ENCODE measurements around the gene CRYZ. TPM values are rescaled to one million over a fixed set of nuclear protein-coding genes. Genes with fewer than 3 reads are reported as not detected.
A peak's percentile ranks its signal among the peaks of the same experiment; 100 is the strongest.
"Not testable (repeated sequence)": the region's sequence is repeated elsewhere in the genome, so short reads cannot be mapped to it uniquely, and the experiment has no call there.

The CRYZ gene
- total RNA-seq, 3 donors from 2014 or later (not counting 1 experiment from before 2014, with no cell fraction given): 15.2 to 24.1 (median 22.0) TPM

DNA sequence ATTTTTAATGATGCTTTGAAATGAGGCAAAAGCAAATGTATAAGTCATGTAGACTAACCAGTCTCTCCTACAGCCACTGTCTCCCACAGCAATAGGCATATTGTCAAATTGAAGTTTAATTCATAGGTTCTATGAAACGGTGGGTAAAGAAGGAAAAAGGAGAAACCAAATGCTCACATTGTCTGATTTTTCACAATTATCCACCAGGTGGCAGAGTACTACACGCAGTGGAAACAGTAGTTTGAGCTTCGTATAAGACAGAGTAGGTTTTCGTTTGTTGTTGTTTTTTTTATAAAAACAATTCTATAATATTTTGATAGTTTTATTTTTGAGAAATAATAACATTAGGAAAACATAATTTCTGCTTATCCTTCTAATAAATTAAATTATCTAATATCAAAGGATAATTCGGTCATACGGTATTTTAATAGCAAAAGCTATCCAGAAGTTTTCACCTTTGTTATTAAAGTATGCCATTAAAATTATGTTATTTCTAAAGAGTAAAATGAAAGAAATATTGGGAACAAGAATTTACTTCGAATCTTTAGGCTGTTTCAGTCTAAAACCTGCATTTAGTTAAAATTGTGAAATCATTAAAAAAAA is 39.2 kb upstream of the CRYZ start:
- H3K4me3 ChIP-seq (ENCODE audit: low read length): no peak overlapping the region
- intact Hi-C loops (cut with micrococcal nuclease): no loop called here
- H3K27me3 ChIP-seq (ENCODE audit: control insufficient read depth, insufficient read depth, low read length): no peaks in the 10 kb centered on the region
- Mint-ChIP-seq H3K4me1 (no peaks in the 10 kb centered on the region), H3K27me3 (ENCODE audit: low read depth in 2 of 2) (peaks cover 4 to 6% of the 10 kb centered on the region in 2 donors), H3K27ac (no peak overlapping the region), H3K36me3 (no peaks in the 10 kb centered on the region), H3K4me3 (no peak overlapping the region), H3K9me3 (no peaks in the 10 kb centered on the region)
- DNase-seq (peak in 1 of 2 donors; percentile 49), ATAC-seq (peak in 2 of 3 donors; percentile 54 to 63)
- H3K36me3 ChIP-seq (ENCODE audit: control insufficient read depth, insufficient read depth, low read length): no peaks in the 10 kb centered on the region
- H3K27ac ChIP-seq (ENCODE audit: low read length): no peak overlapping the region
- 0% methylated on average over 1 of the region's 7 CpGs for WGBS (ENCODE audit: insufficient coverage)
- H3K9me3 ChIP-seq (ENCODE audit: control insufficient read depth, insufficient read depth, low read length): no peaks in the 10 kb centered on the region
- H3K4me1 ChIP-seq (ENCODE audit: control insufficient read depth, insufficient read depth, low read length): no peaks in the 10 kb centered on the region
- TF ChIP-seq, protein P1, sequence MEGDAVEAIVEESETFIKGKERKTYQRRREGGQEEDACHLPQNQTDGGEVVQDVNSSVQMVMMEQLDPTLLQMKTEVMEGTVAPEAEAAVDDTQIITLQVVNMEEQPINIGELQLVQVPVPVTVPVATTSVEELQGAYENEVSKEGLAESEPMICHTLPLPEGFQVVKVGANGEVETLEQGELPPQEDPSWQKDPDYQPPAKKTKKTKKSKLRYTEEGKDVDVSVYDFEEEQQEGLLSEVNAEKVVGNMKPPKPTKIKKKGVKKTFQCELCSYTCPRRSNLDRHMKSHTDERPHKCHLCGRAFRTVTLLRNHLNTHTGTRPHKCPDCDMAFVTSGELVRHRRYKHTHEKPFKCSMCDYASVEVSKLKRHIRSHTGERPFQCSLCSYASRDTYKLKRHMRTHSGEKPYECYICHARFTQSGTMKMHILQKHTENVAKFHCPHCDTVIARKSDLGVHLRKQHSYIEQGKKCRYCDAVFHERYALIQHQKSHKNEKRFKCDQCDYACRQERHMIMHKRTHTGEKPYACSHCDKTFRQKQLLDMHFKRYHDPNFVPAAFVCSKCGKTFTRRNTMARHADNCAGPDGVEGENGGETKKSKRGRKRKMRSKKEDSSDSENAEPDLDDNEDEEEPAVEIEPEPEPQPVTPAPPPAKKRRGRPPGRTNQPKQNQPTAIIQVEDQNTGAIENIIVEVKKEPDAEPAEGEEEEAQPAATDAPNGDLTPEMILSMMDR (IDR thresholded peaks at IDR 0.05): peak; percentile 71

DNA sequence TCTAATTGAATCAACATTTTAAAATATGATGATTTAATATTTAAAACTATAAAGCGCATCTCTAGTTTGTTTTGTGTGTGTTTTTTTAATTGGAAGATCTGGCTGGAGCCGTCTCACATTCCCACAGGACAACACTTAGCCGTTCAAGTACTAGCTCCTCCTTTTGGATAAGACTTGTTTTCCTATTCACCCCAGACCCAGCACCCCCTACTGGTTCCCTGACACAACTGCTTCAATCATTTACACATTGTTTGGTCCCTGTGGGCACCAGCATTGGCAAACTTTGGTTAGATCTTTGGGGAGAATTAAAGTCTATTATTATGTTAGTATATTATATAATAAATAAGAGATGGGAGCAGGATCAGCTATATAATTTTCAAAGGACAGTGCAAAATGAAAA is 34.6 kb upstream of the CRYZ start:
- peaks cover 0 to 4% of the 10 kb centered on the region in 2 donors for H3K27me3 Mint-ChIP-seq (ENCODE audit: low read depth in 2 of 2)
- WGBS (ENCODE audit: insufficient coverage): 100% methylated on average over 2 of the region's 3 CpGs
- intact Hi-C loops (cut with micrococcal nuclease): no loop called here

DNA sequence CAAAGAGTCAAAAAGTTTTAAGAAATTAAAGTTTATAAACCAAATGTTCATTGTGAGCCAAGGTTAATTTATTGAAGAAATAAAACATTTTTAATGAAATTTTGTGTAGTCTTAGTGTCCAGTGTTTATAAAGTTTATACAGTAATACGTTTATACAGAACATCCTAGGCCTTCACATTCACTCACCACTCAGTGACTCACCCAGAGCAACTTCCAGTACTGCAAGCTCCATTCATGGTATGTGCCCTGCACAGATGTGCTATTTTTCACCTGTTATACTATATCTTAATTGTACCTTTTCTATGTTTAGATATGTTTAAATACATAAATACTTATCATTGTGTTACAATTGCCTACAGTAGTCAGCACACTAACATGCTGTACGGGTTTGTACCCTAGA is 33.7 kb upstream of the CRYZ start:
- DNase-seq (no peak), ATAC-seq (no peak)
- H3K9me3 ChIP-seq (ENCODE audit: control insufficient read depth, insufficient read depth, low read length): no peaks in the 10 kb centered on the region
- 92% methylated on average over 2 of the region's 2 CpGs for WGBS (ENCODE audit: insufficient coverage)
- H3K36me3 Mint-ChIP-seq: peaks cover 5% of the 10 kb centered on the region
- intact Hi-C loops (cut with micrococcal nuclease): no loop called here
- H3K4me3 Mint-ChIP-seq: no peak overlapping the region
- peaks cover 15% of the 10 kb centered on the region for H3K36me3 ChIP-seq (ENCODE audit: control insufficient read depth, insufficient read depth, low read length)
- H3K27ac ChIP-seq (ENCODE audit: low read length): no peak overlapping the region
- no peaks in the 10 kb centered on the region for H3K27me3 ChIP-seq (ENCODE audit: control insufficient read depth, insufficient read depth, low read length)
- peaks cover 0 to 4% of the 10 kb centered on the region in 2 donors for H3K27me3 Mint-ChIP-seq (ENCODE audit: low read depth in 2 of 2)
- no peaks in the 10 kb centered on the region for H3K4me1 Mint-ChIP-seq
- no peaks in the 10 kb centered on the region for H3K9me3 Mint-ChIP-seq
- no peaks in the 10 kb centered on the region for H3K4me1 ChIP-seq (ENCODE audit: control insufficient read depth, insufficient read depth, low read length)
- no peak overlapping the region for H3K4me3 ChIP-seq (ENCODE audit: low read length)
- no peak overlapping the region for H3K27ac Mint-ChIP-seq
- TF ChIP-seq, protein P1 (IDR thresholded peaks at IDR 0.05): no peak

More for the DNA sequence above, 34.6 kb upstream of the CRYZ start:
- no peaks in the 10 kb centered on the region for H3K9me3 Mint-ChIP-seq
- no peaks in the 10 kb centered on the region for H3K4me1 Mint-ChIP-seq
- Histone ChIP-seq H3K9me3 (ENCODE audit: control insufficient read depth, insufficient read depth, low read length) (no peaks in the 10 kb centered on the region), H3K36me3 (ENCODE audit: control insufficient read depth, insufficient read depth, low read length) (peaks cover 12% of the 10 kb centered on the region), H3K4me3 (ENCODE audit: low read length) (no peak overlapping the region), H3K27me3 (ENCODE audit: control insufficient read depth, insufficient read depth, low read length) (no peaks in the 10 kb centered on the region), H3K27ac (ENCODE audit: low read length) (no peak overlapping the region), H3K4me1 (ENCODE audit: control insufficient read depth, insufficient read depth, low read length) (no peaks in the 10 kb centered on the region)
- H3K36me3 Mint-ChIP-seq: peaks cover 3% of the 10 kb centered on the region
- DNase-seq: no peak
- TF ChIP-seq, protein P1 (IDR thresholded peaks at IDR 0.05): no peak
- no peak for ATAC-seq
- H3K27ac Mint-ChIP-seq: no peak overlapping the region
- no peak overlapping the region for H3K4me3 Mint-ChIP-seq

DNA sequence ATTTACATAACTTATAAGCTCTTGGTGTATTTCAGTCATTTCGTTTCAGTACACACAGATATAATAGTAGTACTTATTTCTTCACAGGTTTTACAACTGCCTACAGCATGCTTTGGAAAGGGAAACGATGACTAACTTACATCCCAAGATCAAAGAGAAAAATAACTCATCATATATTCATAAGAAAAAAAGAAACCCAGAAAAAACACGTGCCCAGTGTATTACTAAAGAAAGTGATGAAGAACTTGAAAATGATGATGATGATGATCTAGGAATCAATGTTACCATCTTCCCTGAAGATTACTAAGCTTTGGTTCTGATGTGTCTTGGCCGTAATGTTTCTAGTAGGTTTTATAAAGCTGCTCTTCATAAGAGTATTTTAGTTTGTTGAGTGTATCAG is 31.0 kb upstream of the CRYZ start:
- ATAC-seq: no peak
- Histone ChIP-seq H3K9me3 (ENCODE audit: control insufficient read depth, insufficient read depth, low read length) (no peaks in the 10 kb centered on the region), H3K4me1 (ENCODE audit: control insufficient read depth, insufficient read depth, low read length) (no peaks in the 10 kb centered on the region), H3K27me3 (ENCODE audit: control insufficient read depth, insufficient read depth, low read length) (no peaks in the 10 kb centered on the region), H3K36me3 (ENCODE audit: control insufficient read depth, insufficient read depth, low read length) (peaks cover 22% of the 10 kb centered on the region), H3K27ac (ENCODE audit: low read length) (no peak overlapping the region), H3K4me3 (ENCODE audit: low read length) (no peak overlapping the region)
- Mint-ChIP-seq H3K27me3 (ENCODE audit: low read depth in 2 of 2) (no peaks in the 10 kb centered on the region), H3K36me3 (peaks cover 10% of the 10 kb centered on the region), H3K4me1 (peaks cover 0 to 6% of the 10 kb centered on the region in 2 donors), H3K27ac (no peak overlapping the region), H3K9me3 (no peaks in the 10 kb centered on the region), H3K4me3 (no peak overlapping the region)
- no peak for DNase-seq
- TF ChIP-seq, protein P1 (IDR thresholded peaks at IDR 0.05): no peak
- intact Hi-C loops (cut with micrococcal nuclease): no loop called here
- 60% methylated on average over 2 of the region's 4 CpGs for WGBS (ENCODE audit: insufficient coverage)

DNA sequence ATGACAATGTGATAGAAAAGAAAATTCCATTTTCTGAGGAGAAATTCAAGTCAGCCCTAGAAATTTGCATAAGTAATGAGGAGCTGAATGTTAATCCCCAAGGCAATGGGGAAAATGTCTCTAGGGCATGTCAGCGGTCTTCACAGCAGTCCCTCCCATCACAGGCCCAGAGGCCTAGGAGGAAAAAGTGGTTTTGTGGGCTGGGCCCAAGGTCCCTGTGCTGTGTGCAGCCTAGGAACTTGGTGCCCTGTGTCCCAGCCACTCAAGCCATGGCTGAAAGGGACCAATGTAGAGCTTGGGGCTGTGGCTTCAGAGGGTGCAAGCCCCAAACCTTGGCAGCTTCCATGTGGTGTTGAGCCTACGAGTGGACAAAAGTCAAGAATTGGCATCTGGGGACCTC is 23.8 kb upstream of the CRYZ start:
- H3K27ac ChIP-seq (ENCODE audit: low read length); DNase-seq; H3K27ac Mint-ChIP-seq; ATAC-seq; H3K4me1 ChIP-seq (ENCODE audit: control insufficient read depth, insufficient read depth, low read length); H3K4me3 ChIP-seq (ENCODE audit: low read length); H3K27me3 Mint-ChIP-seq (ENCODE audit: low read depth in 2 of 2); H3K27me3 ChIP-seq (ENCODE audit: control insufficient read depth, insufficient read depth, low read length); H3K9me3 Mint-ChIP-seq; intact Hi-C loops (cut with micrococcal nuclease); H3K4me3 Mint-ChIP-seq; H3K4me1 Mint-ChIP-seq; H3K9me3 ChIP-seq (ENCODE audit: control insufficient read depth, insufficient read depth, low read length): not testable (repeated sequence)
- peaks cover 44% of the 10 kb centered on the region for H3K36me3 ChIP-seq (ENCODE audit: control insufficient read depth, insufficient read depth, low read length)
- WGBS (ENCODE audit: insufficient coverage): 100% methylated on average over 2 of the region's 2 CpGs
- H3K36me3 Mint-ChIP-seq: peaks cover 32% of the 10 kb centered on the region

Measured in natural killer cell (primary cell).